Activated T-cell treated with anti-CD3 and anti-CD28 coated beads for 24 hours (primary cell): ENCODE measurements around the gene SDK1.

Source experiments
- DNase-seq: peaks from one replicate; pipeline ENCODE4 v3.0.0-alpha.2; 2020; ENCODE audit warnings: low read depth

SDK1 gene

DNA sequence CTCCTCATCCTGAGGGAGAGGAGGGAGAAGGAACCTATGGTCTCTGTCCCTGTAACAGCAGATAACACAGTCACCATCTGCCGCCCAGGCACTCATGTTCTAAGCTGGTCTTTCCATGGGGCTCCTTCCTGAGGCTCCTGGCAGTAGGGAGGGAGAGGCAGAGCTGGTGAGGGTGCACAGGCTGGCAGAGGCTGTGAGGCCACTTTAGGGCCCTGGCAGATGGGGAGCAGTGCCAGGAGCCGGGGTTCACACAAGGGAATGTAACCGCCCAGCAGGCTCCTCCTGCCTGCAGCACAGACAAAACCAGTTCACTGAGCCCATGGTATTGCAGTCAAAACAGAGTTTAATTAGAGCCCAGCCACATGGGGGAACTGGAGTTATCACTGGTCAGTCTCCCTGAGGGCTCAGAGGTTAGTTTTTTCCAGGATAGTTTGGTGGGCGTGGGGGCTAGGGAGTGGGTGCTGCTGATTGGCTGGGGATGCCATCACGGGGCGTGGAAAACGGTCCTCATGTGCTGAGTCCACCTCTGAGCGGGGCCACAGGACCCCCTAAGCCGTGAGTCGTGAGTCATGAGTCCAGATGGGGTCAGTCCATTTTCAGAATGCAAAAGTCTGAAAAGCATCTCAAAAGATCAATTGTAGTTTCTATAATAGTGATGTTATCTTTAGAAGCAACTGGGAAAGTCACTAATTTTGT lies 881.7 kb downstream of the SDK1 start:
- DNase-seq = no peak

DNA sequence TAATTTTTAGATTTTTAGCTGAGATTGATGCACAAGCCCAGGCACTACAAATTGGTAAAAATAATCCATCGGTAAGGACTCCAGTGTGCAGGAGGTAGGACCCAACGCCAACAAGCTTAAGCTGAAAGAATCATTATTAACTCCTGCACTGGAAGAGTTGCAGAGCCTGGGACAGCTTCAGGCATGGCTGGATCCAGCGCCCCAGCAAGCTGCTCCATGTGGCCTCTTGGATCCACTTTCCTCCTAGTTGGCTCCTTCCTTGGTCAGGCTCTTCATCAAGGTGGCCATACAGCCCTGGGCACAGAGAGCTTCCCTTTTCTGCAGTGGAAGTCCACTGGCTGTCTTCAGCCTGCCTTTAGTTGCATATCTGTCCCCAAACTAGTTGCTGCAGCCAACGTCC lies 883.6 kb downstream of the SDK1 start:
- DNase-seq = no peak

DNA sequence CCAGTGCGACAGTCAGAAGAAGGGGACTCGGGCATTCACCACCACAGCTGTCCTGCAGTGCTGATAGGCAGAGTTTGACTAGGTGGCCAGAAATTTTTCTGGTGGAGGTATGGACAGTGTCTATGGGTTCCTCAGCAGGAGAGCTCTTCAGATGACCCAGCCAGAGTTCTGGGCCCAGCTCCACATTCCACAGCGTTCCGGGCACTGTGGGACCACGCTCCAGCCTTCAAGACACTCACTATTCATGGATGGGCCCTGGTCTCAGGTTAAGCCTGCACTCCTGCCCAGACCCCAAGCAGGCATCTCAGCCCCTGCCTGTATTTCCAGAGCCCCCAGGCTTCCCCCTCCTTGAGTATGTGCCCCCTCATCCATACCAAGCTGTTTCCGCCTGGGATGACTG lies 884.1 kb downstream of the SDK1 start:
- DNase-seq = no peak

DNA sequence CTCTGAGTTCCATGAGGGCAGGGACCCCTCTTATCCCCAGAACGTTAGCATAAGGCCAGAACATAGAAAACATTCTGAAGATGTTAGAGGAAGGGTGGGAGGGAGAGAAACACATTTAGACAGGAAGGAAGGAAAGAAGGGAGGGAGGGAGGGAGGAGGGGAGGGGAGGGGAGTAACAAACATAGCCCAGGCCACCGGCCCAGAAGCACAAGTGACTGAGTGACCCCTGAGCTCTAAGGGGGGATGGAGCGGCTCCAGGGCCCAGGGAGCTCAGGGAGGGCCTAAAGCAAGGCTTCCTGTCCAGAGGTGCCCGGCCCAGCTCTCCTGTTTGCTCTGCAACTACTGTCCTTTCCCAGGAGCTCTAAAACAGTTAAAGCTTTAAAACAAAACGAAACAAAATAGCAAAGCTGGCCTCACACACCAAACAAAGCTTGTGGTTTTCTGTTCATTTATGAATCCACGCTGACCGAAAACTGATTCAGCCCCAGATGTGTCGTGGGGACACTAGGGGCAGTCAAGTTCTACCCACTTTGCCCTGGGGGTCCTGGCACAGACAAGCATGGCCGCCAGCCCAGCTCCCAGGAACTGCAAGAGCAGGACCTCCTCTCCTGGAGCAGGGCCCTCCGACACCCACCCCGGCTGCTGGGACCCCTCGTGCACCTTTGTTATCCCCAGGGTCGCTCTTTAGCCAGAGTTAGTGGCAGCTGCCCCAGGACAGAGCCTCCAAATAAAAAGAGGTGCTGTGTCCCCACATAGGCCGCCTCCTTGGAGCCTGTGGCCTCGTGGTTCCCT lies 884.9 kb downstream of the SDK1 start:
- DNase-seq = no peak

DNA sequence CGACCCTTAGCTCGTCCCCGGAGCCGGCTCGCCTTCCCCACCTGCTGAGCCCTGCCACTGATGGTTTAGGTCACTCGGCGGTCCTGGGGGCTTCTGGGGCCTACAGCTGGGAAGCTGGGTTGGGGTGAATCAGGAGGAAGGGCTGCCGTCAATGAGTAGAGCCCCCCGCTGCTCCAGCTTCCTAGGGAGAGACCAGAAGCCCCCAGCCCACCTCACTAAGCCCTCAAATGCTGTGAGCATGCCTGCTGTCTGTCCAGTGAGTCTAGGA lies 885.4 kb downstream of the SDK1 start:
- DNase-seq = no peak

DNA sequence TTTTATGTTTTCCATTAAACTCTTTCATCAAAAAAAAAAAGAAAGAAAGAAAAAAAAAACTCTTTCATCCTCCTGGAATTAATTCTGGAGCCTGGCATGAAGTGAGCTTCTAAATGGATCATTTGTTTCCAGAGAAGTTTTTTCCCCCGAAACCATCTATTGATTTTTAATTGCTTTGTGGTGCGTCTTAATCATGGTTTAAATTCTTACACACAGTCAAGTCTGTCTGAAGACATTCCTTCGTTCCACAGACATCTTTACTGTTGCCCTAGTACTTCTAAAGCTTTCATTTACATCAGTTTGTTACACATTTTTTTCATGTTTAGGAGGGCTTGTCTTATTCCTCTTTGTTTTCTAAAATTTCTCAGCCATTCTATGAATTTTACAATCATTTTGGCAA lies 887.6 kb downstream of the SDK1 start:
- DNase-seq = no peak

DNA sequence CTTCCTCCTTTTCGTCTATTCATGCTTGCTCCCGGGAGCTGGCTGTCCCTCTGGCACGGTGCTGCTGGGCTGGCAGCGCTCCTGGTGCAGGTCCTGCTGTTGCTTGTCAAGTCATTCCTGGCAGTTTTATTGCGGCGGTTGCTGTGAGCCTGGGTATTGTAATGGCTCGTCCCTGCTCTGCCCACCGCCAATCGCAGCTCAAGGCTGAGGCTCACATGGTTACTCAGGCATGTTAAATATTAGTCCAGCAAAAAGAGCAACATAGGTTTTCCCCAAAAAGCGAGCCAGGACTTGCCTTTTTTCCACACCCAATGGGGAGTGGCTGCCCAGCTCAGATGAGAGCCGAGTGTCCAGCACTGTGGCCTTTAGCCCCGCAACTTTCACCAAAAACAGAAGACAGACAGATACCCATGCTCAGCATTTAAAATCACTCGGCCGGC lies 888.1 kb downstream of the SDK1 start:
- DNase-seq = no peak

DNA sequence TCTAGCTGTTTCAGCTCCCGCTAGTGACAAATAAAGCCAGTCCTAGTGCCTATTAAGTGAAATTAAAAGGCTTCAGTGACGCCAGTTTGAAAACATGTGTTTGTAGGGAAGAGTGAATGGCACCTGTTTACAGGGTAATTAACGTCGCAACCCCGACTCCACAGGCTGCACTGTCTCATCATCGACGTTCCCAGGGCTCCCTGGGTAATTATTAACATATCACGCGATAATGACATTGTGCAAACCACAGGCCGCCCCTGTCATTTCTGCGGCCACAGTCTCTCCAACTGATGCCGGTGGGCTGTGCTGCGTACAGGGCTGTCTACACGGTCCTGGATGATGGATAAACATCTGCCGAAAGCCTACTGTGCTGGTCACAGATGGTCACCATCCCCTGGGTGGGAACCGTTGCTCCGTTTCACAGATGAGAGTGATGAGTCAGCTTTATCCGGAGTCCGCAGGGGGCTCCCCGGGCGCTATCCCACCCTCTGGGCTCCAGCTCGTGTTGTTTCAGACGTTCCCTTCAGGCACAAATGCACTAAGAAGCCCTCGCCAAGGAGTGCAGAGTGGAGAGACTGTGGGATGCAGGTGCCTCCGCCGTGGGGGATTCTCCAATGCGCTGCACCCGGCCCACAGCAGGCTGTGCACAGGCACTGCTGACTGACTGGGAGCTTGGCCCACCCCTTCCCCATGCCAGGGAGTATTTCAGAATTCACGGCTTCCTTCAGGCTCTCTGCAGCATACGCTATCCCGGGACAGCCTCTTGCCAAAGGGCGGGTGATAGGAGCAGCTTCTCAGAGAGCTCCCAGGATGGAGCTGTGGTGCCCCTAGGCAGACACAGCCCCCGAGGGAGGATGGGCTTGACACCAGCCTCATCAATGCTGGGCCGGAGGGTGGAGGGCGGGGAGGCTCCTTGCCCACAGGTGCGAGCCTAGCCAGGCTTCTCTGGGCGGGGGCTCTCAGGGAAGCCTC lies 889.2 kb downstream of the SDK1 start:
- DNase-seq = no peak

DNA sequence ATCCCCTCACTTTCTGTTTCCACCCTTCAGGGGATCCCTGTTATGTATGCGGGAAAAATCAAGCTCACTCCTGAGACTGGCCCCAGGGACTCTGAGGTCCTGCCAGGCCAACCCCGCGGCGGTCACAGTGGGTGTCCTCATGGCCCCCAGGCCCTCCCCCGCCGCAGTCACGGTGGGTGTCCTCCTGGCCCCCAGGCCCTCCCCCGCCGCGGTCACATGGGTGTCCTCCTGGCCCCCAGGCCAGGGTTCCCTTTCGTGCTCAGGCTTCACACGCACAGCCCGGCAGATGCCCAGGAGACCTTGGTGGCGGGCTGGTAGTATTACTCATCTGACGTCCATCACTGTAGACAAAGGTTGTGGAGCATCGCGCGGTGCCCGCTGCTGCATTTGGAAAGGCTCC lies 890.0 kb downstream of the SDK1 start:
- DNase-seq = no peak

DNA sequence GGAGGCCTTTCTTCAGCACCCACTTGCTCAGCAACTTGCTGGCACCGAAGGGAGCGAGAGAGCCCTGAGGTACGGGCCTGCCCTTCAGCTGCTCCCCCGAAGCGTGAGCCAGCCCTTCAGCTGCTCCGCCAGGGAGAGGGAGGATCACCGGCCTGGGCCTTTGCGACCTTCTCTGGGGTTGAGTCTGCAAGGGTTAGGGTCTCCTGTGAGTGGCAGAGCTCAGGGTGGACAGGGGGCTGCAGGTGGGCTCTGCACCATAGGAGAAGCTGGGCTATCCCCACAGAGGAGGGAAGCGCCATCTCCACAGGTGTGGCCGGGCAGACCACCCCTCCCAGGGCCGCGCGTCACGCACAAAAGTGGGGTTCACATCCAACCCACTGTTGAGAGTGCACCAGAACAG lies 890.5 kb downstream of the SDK1 start:
- DNase-seq = no peak

DNA sequence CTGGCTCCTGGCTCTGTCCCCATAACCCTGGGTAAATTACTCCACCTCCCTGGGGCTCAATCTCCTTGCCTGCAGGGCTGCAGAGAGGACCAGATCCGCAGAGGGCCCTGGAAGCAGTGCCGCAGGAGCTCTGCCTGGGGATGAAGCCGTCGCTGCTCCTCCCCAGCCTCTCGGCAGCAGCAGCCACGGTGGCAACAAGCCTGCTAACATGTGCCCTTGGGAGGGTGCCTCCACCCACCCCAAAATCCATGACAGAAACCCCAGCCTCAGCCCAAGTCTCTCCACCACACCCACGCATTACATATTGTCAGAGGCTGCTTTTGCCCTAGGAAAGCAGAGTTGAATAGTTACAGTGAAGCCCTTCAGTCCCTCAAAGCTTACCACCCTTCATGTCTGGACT lies 894.6 kb downstream of the SDK1 start:
- DNase-seq = no peak

DNA sequence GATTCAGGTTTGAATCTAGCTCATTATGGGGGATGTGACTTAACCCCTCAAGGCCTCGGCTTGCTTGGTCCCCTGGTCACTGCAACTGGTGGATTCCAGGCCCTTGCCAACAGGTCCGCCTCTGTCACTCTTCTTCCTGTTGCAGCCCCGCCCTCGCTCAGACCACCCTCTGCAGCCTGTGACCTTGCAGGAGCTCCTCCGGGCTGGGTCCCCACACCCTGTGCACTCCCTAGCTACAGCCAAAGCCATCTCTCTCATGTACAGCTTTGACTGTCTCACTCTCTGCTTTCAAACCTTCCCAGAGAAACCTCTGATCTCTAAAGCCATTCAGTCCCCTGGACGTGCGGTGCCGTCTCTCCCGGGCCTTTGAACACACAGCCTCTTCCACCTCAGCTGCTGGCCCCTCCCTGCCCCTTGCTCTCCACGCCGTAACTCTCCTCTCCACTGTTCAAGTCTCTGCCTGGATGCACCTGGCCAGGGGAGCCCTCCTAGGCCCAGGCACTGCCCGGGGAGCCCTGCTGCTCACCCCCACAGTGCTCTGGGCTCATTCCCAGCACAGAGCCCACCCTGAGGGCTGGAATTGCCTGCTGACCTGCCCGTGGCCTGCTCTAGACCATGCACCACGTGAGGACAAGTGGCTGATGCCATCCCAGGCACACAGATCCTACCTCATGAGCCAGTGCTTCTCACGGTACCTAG lies 895.2 kb downstream of the SDK1 start:
- no peak for DNase-seq

DNA sequence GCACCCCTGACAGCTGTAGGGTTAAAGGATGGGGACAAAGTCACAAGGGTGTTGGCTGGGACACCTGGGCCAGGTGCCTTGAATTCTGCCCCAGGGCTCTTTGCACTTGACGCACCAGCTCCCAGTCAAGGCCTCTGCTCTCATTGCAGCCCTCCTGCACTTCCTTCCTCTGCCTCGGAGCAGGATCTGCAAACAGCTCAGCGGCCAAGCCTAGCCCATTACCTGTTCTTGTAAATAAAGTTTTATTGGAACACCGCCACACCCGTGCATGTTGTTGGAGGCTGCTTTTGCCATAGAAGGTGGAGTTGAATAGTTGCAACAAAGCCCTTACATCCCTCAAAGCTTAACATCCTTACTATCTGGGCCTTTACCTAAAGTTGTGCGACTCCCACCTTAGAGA lies 897.2 kb downstream of the SDK1 start:
- DNase-seq = no peak

DNA sequence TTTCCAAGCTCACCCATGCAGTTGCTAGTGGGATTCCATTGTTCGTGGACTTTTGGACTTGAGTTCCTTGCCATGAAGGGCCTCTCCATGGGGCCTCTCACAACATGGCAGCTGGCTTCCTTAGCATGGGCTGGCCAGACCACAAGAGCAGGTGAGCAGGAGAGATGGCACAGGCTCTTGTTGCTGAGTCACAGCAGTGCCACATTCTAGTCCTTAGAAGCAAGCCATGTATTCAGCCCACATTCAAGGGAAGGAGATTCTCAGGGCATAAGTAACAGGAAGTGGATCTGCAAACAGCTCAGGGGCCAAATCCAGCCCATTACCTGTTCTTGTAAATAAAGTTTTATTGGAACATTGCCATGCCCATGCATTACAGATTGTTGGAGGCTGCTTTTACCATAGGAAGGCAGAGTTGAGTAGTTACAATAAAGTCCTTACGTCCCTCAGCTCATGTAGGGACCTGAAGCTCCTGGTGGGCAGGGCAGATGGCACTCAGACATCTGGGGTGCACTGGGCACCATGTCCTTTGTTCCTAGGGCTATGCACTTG lies 899.6 kb downstream of the SDK1 start:
- no peak for DNase-seq

DNA sequence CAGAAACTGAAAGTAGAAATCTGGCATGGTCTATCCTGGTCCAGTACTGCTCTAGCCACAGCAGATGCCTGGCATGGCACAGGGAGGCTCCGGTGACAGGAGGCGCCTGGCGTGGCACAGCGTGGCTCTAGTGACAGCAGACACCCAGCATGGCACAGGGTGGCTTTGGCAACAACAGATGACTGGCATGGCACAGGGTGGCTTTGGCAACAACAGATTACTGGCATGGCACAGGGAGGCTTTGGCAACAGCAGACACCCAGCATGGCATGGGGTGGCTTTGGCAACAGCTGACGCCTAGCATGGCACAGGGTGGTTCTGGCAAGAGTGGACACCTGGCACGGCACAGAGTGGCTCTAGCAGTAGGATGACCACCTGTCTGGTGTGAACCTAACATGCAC lies 900.5 kb downstream of the SDK1 start:
- DNase-seq = no peak

DNA sequence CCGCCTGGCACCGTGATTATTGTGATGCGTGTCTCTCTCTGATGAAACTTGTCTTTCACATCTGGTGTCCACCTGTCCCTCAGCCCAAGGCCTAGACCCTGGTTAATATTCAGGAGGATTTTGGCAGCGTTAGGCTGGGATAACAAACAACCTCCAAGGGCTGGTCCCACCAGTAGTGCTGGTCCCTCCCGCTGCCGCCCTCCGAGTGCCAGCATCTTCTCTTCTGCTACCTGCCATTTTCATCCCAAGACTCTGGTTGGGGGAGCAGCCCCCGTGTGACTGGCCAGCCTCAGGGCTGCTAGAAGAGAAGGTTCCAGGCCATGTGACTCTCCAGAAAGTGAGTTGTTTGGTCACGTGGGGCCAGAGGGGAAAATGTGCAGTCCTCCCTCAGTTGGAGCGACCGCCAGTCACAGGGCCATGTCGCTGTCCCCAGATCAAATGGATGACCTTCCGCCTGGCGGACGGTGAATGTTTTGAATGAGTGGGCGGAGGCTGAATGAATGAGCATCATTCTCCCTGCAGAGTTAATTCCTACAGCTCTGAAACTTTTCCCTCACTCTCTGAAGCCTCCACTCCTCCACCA lies 901.2 kb downstream of the SDK1 start:
- DNase-seq = no peak

DNA sequence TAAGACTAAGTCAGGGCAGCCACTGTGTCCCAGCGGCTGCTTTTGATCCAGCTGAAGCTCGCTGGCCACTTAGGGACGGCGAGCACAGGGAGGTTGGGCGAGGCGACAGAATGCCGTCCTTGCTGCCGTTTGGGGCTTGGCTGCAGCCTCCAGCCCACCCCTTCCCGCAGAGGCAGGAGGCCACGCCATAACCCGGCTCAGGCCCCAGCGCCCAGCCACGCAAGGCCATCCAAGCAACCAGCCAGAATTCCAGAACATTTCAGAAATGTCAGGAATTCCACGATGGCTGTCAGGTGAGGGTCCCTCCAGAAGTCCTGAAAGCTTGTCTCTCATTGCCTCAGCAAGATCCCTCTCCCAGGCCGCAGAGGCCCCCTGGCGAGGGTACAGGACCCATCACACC lies 901.9 kb downstream of the SDK1 start:
- DNase-seq = no peak

DNA sequence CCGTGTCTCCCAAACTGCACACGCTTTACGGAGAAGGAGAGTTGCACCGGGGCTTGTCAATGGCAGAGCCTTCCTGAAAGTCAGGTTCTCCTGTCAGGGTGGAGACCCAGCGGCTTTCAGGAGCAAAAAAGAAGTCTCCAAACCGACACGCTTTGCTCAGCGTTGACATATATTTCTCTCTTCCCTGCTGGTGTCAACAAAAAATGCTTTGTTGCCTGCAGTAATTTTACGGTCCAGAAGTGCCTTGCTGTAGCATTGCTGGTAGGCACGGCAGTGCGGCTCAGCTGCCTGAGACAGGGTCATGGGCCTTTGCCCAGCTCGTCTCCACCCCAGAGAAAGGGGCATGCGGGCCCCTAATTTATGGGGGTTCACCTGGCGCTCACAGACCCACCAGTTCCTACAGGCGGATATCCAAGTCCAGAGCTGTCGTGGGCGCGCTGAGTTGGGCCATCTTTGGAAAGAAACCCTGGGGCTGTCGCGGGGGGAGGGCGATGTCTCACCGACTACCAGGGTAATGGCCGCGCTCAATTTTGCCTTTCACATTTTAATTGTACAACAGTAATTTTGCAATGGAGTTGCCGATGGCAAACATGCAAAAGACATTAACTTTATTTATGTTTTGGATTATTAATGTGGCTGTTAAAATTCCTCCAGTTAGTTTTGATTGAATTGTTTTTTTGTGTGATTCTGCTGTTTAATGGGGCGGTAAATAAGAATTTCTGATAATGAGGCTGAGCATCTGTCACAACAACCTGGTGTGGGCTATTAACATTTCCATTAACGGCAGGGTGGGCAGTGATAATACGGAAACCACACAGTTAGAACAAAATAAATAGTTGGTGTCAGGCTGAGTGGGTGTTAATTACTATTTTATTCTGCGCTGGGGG lies 902.8 kb downstream of the SDK1 start:
- no peak for DNase-seq

DNA sequence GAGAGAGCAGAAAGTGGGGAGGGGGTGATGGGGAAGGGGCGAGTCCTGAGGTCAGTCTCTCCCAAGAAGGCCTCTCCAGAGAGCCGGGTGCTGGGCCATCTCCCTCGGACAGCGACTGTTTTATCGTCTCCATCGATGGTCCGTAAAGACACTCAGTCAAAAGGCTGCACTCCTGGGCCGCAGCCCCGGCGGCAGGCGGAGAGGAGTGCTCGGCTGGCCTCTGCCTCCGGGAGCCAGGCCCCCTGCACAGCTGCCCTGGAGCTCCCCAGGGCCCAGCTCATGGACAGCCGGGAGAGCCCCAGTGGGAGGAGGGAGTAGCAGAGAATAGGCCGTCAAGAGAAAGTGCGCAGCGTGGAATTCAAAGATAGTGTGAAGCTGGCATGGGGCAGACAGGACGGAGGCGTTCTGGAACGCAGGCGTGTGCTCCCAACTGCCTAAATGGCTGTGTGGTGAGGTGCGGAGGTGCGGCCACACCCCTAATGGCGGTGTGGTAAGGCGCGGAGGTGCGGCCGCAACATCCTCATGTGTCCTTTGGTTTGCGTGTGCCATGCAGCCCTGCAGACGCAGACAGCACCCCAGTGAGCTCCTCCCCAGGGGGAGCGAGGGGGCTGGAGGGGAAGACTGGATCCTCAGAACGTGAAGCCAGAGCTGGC lies 903.6 kb downstream of the SDK1 start:
- peak; percentile 15 for DNase-seq

DNA sequence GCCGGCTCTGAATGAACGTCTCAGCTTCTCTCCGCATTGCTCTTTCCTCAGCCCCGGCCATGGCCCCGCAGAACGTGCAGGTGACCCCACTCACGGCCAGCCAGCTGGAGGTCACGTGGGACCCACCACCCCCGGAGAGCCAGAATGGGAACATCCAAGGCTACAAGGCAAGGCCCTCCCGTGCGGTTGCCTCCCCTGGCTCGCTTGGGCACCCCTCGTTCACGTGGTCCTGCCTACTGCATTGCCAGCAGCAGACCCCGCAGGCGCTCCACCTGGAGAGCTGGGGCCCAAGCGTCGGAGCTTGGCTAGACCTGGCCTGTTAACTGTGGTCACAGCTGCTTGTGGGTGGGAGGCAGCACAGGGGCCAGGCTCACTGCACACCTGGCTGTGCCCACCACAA lies 904.8 kb downstream of the SDK1 start:
- no peak for DNase-seq
